ENCODE measurements around the gene HIF1A. TPM values are rescaled to one million over a fixed set of nuclear protein-coding genes. Genes with fewer than 3 reads are reported as not detected.
A peak's percentile ranks its signal among the peaks of the same experiment; 100 is the strongest.

The HIF1A gene
- total RNA-seq, 1 donor from 2014 or later: 435 TPM

DNA sequence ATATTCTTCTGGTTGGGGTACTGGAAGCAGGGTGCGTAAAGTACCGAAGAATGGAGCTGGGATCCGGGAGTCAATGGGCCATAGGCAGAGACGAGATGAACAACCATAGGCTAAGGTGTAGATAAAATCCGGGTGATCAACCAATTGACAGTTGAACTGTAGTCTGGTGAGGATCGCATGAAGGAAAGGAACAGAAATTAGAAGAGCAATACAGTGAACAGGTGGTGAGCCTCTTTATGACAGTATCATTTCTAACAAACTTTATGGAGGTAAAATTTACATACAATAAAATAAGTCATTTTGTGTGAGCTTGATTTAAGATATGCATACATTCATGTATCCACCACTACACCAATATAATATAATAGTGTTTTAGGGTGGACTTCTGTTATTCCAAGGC lies 13.9 kb upstream of the HIF1A start:
- Mint-ChIP-seq H3K27ac (ENCODE audit: unreplicated experiment) (no peak overlapping the region), H3K9me3 (ENCODE audit: unreplicated experiment) (no peaks in the 10 kb centered on the region), H3K36me3 (ENCODE audit: low read depth, unreplicated experiment) (no peaks in the 10 kb centered on the region), H3K4me1 (ENCODE audit: low read depth, unreplicated experiment) (peaks cover 20% of the 10 kb centered on the region), H3K27me3 (ENCODE audit: low read depth, unreplicated experiment) (no peaks in the 10 kb centered on the region), H3K4me3 (ENCODE audit: unreplicated experiment) (no peak overlapping the region)
- Histone ChIP-seq H3K4me1 (ENCODE audit: insufficient read depth, low read length) (peaks cover 4% of the 10 kb centered on the region), H2AFZ (ENCODE audit: low read depth, low read length) (no peak overlapping the region), H3K4me3 (ENCODE audit: insufficient read depth, low read depth, low read length) (no peak overlapping the region), H3K9me3 (ENCODE audit: insufficient read depth, low read depth, low read length) (no peaks in the 10 kb centered on the region), H4K20me1 (ENCODE audit: insufficient read depth, low read length) (no peaks in the 10 kb centered on the region), H3K9ac (ENCODE audit: low read length) (no peak overlapping the region), H3K27me3 (ENCODE audit: insufficient read depth, low read length) (no peaks in the 10 kb centered on the region), H3K36me3 (ENCODE audit: insufficient read depth, low read length) (no peaks in the 10 kb centered on the region), H3K79me2 (ENCODE audit: insufficient read depth, low read length) (no peaks in the 10 kb centered on the region), H3K27ac (ENCODE audit: low read depth, low read length) (no peak overlapping the region), H3K4me2 (ENCODE audit: low read length) (no peak overlapping the region)
- DNase-seq (ENCODE audit: low read depth): no peak
- TF ChIP-seq EZH2 (IDR thresholded peaks at IDR 0.05; ENCODE audit: insufficient read depth, low read length): no peak
- TF ChIP-seq, protein P1, sequence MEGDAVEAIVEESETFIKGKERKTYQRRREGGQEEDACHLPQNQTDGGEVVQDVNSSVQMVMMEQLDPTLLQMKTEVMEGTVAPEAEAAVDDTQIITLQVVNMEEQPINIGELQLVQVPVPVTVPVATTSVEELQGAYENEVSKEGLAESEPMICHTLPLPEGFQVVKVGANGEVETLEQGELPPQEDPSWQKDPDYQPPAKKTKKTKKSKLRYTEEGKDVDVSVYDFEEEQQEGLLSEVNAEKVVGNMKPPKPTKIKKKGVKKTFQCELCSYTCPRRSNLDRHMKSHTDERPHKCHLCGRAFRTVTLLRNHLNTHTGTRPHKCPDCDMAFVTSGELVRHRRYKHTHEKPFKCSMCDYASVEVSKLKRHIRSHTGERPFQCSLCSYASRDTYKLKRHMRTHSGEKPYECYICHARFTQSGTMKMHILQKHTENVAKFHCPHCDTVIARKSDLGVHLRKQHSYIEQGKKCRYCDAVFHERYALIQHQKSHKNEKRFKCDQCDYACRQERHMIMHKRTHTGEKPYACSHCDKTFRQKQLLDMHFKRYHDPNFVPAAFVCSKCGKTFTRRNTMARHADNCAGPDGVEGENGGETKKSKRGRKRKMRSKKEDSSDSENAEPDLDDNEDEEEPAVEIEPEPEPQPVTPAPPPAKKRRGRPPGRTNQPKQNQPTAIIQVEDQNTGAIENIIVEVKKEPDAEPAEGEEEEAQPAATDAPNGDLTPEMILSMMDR (IDR thresholded peaks at IDR 0.05; ENCODE audit: insufficient read depth, low read depth, low read length): no peak
- FAIRE-seq: no peak

DNA sequence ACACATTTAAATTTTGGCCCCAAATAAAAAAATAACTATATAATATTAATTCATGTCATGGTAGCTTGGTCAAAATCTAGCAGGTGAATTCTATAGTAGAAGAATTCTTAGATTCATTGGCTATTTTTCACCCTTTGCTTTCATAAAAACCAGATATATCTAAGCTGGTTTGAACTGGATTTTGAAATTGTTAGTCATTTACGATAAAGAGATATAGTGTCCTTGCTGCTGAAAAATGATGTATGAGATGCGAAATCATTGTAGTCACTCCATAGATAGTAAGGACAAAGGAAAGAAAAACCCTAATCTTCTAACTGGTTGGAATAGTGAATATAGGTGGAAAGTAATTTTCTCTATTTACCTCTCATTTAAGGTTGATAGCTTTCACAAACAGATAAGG lies 12.2 kb upstream of the HIF1A start:
- Histone ChIP-seq H3K4me3 (ENCODE audit: insufficient read depth, low read depth, low read length) (no peak overlapping the region), H3K27me3 (ENCODE audit: insufficient read depth, low read length) (no peaks in the 10 kb centered on the region), H3K79me2 (ENCODE audit: insufficient read depth, low read length) (no peaks in the 10 kb centered on the region), H2AFZ (ENCODE audit: low read depth, low read length) (no peak overlapping the region), H3K4me1 (ENCODE audit: insufficient read depth, low read length) (peaks cover 4% of the 10 kb centered on the region), H3K36me3 (ENCODE audit: insufficient read depth, low read length) (no peaks in the 10 kb centered on the region), H3K9me3 (ENCODE audit: insufficient read depth, low read depth, low read length) (no peaks in the 10 kb centered on the region), H3K27ac (ENCODE audit: low read depth, low read length) (no peak overlapping the region), H4K20me1 (ENCODE audit: insufficient read depth, low read length) (no peaks in the 10 kb centered on the region), H3K9ac (ENCODE audit: low read length) (no peak overlapping the region), H3K4me2 (ENCODE audit: low read length) (no peak overlapping the region)
- peaks cover 20% of the 10 kb centered on the region for H3K4me1 Mint-ChIP-seq (ENCODE audit: low read depth, unreplicated experiment)
- no peak overlapping the region for H3K27ac Mint-ChIP-seq (ENCODE audit: unreplicated experiment)
- H3K4me3 Mint-ChIP-seq (ENCODE audit: unreplicated experiment): no peak overlapping the region
- TF ChIP-seq, protein P1 (IDR thresholded peaks at IDR 0.05; ENCODE audit: insufficient read depth, low read depth, low read length): no peak
- no peak for TF ChIP-seq EZH2 (IDR thresholded peaks at IDR 0.05; ENCODE audit: insufficient read depth, low read length)
- H3K36me3 Mint-ChIP-seq (ENCODE audit: low read depth, unreplicated experiment): no peaks in the 10 kb centered on the region
- no peak for DNase-seq (ENCODE audit: low read depth)
- H3K9me3 Mint-ChIP-seq (ENCODE audit: unreplicated experiment): no peaks in the 10 kb centered on the region
- H3K27me3 Mint-ChIP-seq (ENCODE audit: low read depth, unreplicated experiment): no peaks in the 10 kb centered on the region
- FAIRE-seq: peak; percentile 37

DNA sequence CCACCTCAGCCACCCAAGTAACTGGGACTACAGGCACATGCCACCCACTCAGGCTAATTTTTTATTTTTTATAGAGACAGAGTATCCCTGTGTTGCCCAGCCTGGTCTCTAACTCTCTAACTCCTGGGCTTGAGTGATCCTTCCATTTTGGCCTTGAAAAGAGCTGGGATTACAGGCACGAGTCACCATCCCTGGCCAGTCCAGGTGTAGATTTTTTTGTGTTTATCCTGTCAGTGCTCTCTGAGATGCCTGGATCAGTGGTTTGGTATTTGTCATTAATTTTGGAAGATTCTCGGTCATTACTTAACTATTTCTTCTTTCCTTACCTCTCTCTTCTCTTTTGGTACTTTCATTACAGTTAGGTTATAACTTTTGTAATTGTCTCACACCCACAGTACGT lies 5.3 kb upstream of the HIF1A start:
- H3K4me3 ChIP-seq (ENCODE audit: insufficient read depth, low read depth, low read length): no peak overlapping the region
- H3K9me3 Mint-ChIP-seq (ENCODE audit: unreplicated experiment): no peaks in the 10 kb centered on the region
- peaks cover 4% of the 10 kb centered on the region for H3K4me1 ChIP-seq (ENCODE audit: insufficient read depth, low read length)
- H3K9me3 ChIP-seq (ENCODE audit: insufficient read depth, low read depth, low read length): no peaks in the 10 kb centered on the region
- H3K27ac Mint-ChIP-seq (ENCODE audit: unreplicated experiment): no peak overlapping the region
- TF ChIP-seq, protein P1 (IDR thresholded peaks at IDR 0.05; ENCODE audit: insufficient read depth, low read depth, low read length): no peak
- TF ChIP-seq EZH2 (IDR thresholded peaks at IDR 0.05; ENCODE audit: insufficient read depth, low read length): no peak
- H3K4me1 Mint-ChIP-seq (ENCODE audit: low read depth, unreplicated experiment): peaks cover 19% of the 10 kb centered on the region
- no peaks in the 10 kb centered on the region for H3K27me3 ChIP-seq (ENCODE audit: insufficient read depth, low read length)
- DNase-seq (ENCODE audit: low read depth) (no peak), FAIRE-seq (no peak)
- H2AFZ ChIP-seq (ENCODE audit: low read depth, low read length): no peak overlapping the region
- H3K36me3 Mint-ChIP-seq (ENCODE audit: low read depth, unreplicated experiment): no peaks in the 10 kb centered on the region
- no peak overlapping the region for H3K27ac ChIP-seq (ENCODE audit: low read depth, low read length)
- no peaks in the 10 kb centered on the region for H4K20me1 ChIP-seq (ENCODE audit: insufficient read depth, low read length)
- no peaks in the 10 kb centered on the region for H3K79me2 ChIP-seq (ENCODE audit: insufficient read depth, low read length)
- H3K9ac ChIP-seq (ENCODE audit: low read length): no peak overlapping the region
- H3K27me3 Mint-ChIP-seq (ENCODE audit: low read depth, unreplicated experiment): no peaks in the 10 kb centered on the region
- no peak overlapping the region for H3K4me2 ChIP-seq (ENCODE audit: low read length)
- H3K4me3 Mint-ChIP-seq (ENCODE audit: unreplicated experiment): no peak overlapping the region
- no peaks in the 10 kb centered on the region for H3K36me3 ChIP-seq (ENCODE audit: insufficient read depth, low read length)
